Right renal pelvis (tissue), 4 donors: ENCODE data around the gene GPHA2. TPM values are rescaled to one million over a fixed set of nuclear protein-coding genes. Genes with fewer than 3 reads are reported as not detected.

Source experiments
- DNase-seq, 4 donors: peaks; one replicate each; pipeline ENCODE4 v3.0.0-alpha.2; 2013; ENCODE audit warnings: low read depth in 4 of 4, low spot score in 3 of 4, missing footprints in 1 of 4
- polyA plus RNA-seq, 4 donors: library from polyadenylated mRNA; unstranded; fragments of 120-200 nt; gene quantifications; one replicate each; pipeline ENCODE4 v1.2.1, GENCODE V29; 2013; ENCODE audit not compliant: insufficient read length in 4 of 4

The GPHA2 gene
- polyA plus RNA-seq, 4 donors: 0.54 to 2.8 (median 1.9) TPM

GRCh38 chr11:64892838-64893193, 42.9 kb downstream of the GPHA2 start:
- no peak for DNase-seq

- no peak for DNase-seq
Measured at GRCh38 chr11:64892411-64892831, 43.3 kb downstream of the GPHA2 start.

- DNase-seq: no peak
Measured at GRCh38 chr11:64891880-64892279, 43.8 kb downstream of the GPHA2 start.

GRCh38 chr11:64891215-64891848, 44.4 kb downstream of the GPHA2 start:
- no peak for DNase-seq

- DNase-seq: no peak
Measured at GRCh38 chr11:64890522-64890939, 45.2 kb downstream of the GPHA2 start.

GRCh38 chr11:64888729-64889511, 46.8 kb downstream of the GPHA2 start:
- DNase-seq: no peak

- no peak for DNase-seq
Measured at GRCh38 chr11:64888406-64888728, 47.3 kb downstream of the GPHA2 start.

- DNase-seq: peak in 1 of 4 donors; percentile 77
Measured at GRCh38 chr11:64887757-64888405, 47.8 kb downstream of the GPHA2 start.

- DNase-seq: no peak
Measured at GRCh38 chr11:64887234-64887756, 48.4 kb downstream of the GPHA2 start.

GRCh38 chr11:64885367-64886286, 50.1 kb downstream of the GPHA2 start:
- DNase-seq: no peak

Other genes with a start within 250 kb of the GPHA2 start
- 10 to 100 TPM; 15.5 to 27.8 (median 17.0) TPM for gene NRXN2, start 212.7 kb downstream of the GPHA2 start, polyA plus RNA-seq
- gene RASGRP2, start 191.8 kb downstream of the GPHA2 start, polyA plus RNA-seq: 1 to 10 TPM; 3.3 to 6.4 (median 5.4) TPM
- 1 to 10 TPM; 1.5 to 3.0 (median 2.5) TPM for gene PYGM, start 175.9 kb downstream of the GPHA2 start, polyA plus RNA-seq
- 100 to 1,000 TPM; 304 to 417 (median 318) TPM for gene SF1, start 157.4 kb downstream of the GPHA2 start, polyA plus RNA-seq
- gene MAP4K2, start 132.7 kb downstream of the GPHA2 start, polyA plus RNA-seq: 10 to 100 TPM; 21.4 to 21.5 (median 21.4) TPM
- gene MEN1, start 125.3 kb downstream of the GPHA2 start, polyA plus RNA-seq: 10 to 100 TPM; 35.0 to 46.6 (median 40.6) TPM
- gene CDC42BPG, start 91.2 kb downstream of the GPHA2 start, polyA plus RNA-seq: 1 to 10 TPM; 4.4 to 7.1 (median 5.4) TPM
- gene EHD1, start 57.3 kb downstream of the GPHA2 start, polyA plus RNA-seq: 10 to 100 TPM; 54.1 to 69.5 (median 60.5) TPM
- 10 to 100 TPM; 15.5 to 25.9 (median 16.5) TPM for gene ATG2A, start 18.7 kb downstream of the GPHA2 start, polyA plus RNA-seq
- gene PPP2R5B, start 11.2 kb downstream of the GPHA2 start, polyA plus RNA-seq: 10 to 100 TPM; 14.9 to 18.8 (median 17.9) TPM
- 1 to 10 TPM in 2 of 4 donors, under 1 TPM in 2; 0.80 to 1.5 (median 1.00) TPM for gene MAJIN, start 36.2 kb upstream of the GPHA2 start, polyA plus RNA-seq
- gene BATF2, start 61.1 kb upstream of the GPHA2 start, polyA plus RNA-seq: 1 to 10 TPM; 3.2 to 3.5 (median 3.3) TPM
- gene ARL2, start 78.3 kb upstream of the GPHA2 start, polyA plus RNA-seq: 10 to 100 TPM; 52.3 to 70.2 (median 59.7) TPM
- 10 to 100 TPM; 31.1 to 33.5 (median 31.9) TPM for gene SNX15, start 91.5 kb upstream of the GPHA2 start, polyA plus RNA-seq
- gene SAC3D1, start 105.3 kb upstream of the GPHA2 start, polyA plus RNA-seq: 10 to 100 TPM; 11.6 to 16.2 (median 12.6) TPM
- gene NAALADL1, start 122.7 kb upstream of the GPHA2 start, polyA plus RNA-seq: 10 to 100 TPM; 12.0 to 16.2 (median 13.1) TPM
- 10 to 100 TPM; 15.6 to 21.7 (median 18.7) TPM for gene CDCA5, start 148.1 kb upstream of the GPHA2 start, polyA plus RNA-seq
- 10 to 100 TPM; 31.8 to 38.9 (median 32.7) TPM for gene ZFPL1, start 148.3 kb upstream of the GPHA2 start, polyA plus RNA-seq
- 100 to 1,000 TPM in 1 of 4 donors, 10 to 100 TPM in 3; 90.9 to 148 (median 99.2) TPM for gene VPS51, start 160.3 kb upstream of the GPHA2 start, polyA plus RNA-seq
- gene TM7SF2, start 176.0 kb upstream of the GPHA2 start, polyA plus RNA-seq: 10 to 100 TPM; 77.6 to 95.7 (median 87.9) TPM
- 10 to 100 TPM in 1 of 4 donors, 1 to 10 TPM in 3; 6.5 to 11.4 (median 6.9) TPM for gene ZNHIT2, start 181.8 kb upstream of the GPHA2 start, polyA plus RNA-seq
- 100 to 1,000 TPM; 558 to 873 (median 611) TPM for gene FAU, start 186.2 kb upstream of the GPHA2 start, polyA plus RNA-seq
- gene MRPL49, start 186.4 kb upstream of the GPHA2 start, polyA plus RNA-seq: 10 to 100 TPM; 61.8 to 66.5 (median 64.0) TPM
- 10 to 100 TPM; 47.0 to 54.9 (median 51.0) TPM for gene SYVN1, start 198.6 kb upstream of the GPHA2 start, polyA plus RNA-seq
- under 1 TPM in 2 of 4 donors, not detected in 2; 0.15 to 0.17 TPM for gene SPDYC, start 234.3 kb upstream of the GPHA2 start, polyA plus RNA-seq
- 100 to 1,000 TPM in 2 of 4 donors, 10 to 100 TPM in 2; 84.3 to 109 (median 97.7) TPM for gene CAPN1, start 246.0 kb upstream of the GPHA2 start, polyA plus RNA-seq